KMS-11 (cell line): ENCODE measurements around the gene MBNL1.
A peak's percentile ranks its signal among the peaks of the same experiment; 100 is the strongest.

Experiments
- H2AFZ ChIP-seq: fragments of 200-600 bp; sonication (generic); 2 replicates; pipeline ENCODE4 v1.6.1; 2016; ENCODE audit warnings: antibody characterized with exemption, mixed run types, low read depth
- H3K27ac ChIP-seq: fragments of 200-600 bp; sonication (generic); 2 replicates; pipeline ENCODE4 v1.6.1; 2016; ENCODE audit warnings: mild to moderate bottlenecking, mixed run types
- H3K27me3 ChIP-seq: fragments of 200-600 bp; sonication (generic); 2 replicates; pipeline ENCODE4 v1.6.1; 2017; ENCODE audit warnings: mild to moderate bottlenecking, low read depth, mixed run types, moderate library complexity; ENCODE audit not compliant: insufficient read depth
- H3K36me3 ChIP-seq: fragments of 200-600 bp; sonication (generic); 2 replicates; pipeline ENCODE4 v1.6.1; 2017; ENCODE audit warnings: mild to moderate bottlenecking, mixed run types; ENCODE audit not compliant: insufficient read depth
- H3K4me1 ChIP-seq: fragments of 200-600 bp; sonication (generic); 2 replicates; pipeline ENCODE4 v1.6.1; 2016; ENCODE audit warnings: mild to moderate bottlenecking, low read depth, mixed run types; ENCODE audit not compliant: poor library complexity, severe bottlenecking
- H3K4me2 ChIP-seq: fragments of 200-600 bp; sonication (generic); 2 replicates; pipeline ENCODE4 v1.7.0; 2016; ENCODE audit warnings: mild to moderate bottlenecking, mixed run types
- H3K4me3 ChIP-seq: fragments of 200-600 bp; sonication (generic); IDR thresholded peaks from 2 replicates; pipeline ENCODE4 v1.6.1; 2017; ENCODE audit warnings: low read depth, low read length, mixed read lengths; ENCODE audit not compliant: insufficient read depth
- H3K79me2 ChIP-seq: fragments of 200-600 bp; sonication (generic); 2 replicates; pipeline ENCODE4 v1.6.1; 2016; ENCODE audit warnings: low read depth, mixed run types; ENCODE audit not compliant: insufficient read depth
- H3K9ac ChIP-seq: fragments of 200-600 bp; sonication (generic); 2 replicates; pipeline ENCODE4 v1.6.1; 2016; ENCODE audit warnings: mild to moderate bottlenecking, mixed run types
- H4K20me1 ChIP-seq: fragments of 200-600 bp; sonication (generic); 2 replicates; pipeline ENCODE4 v1.6.1; 2016; ENCODE audit warnings: mild to moderate bottlenecking, mixed run types; ENCODE audit not compliant: insufficient read depth
- CTCF ChIP-seq: fragments of 200-600 bp; sonication (generic); conservative IDR thresholded peaks from 2 replicates; pipeline ENCODE4 v1.6.1; 2017; ENCODE audit warnings: low read depth, mild to moderate bottlenecking, antibody characterized with exemption, low read length, moderate library complexity, mixed read lengths

The MBNL1 gene

GRCh38 chr3:152399374-152399773 is 130.6 kb downstream of the MBNL1 start:
- Histone ChIP-seq H3K4me1 (peaks cover 77% of the 10 kb centered on the region), H3K36me3 (peaks cover 7% of the 10 kb centered on the region; the same call in 1 of the 2 replicates), H3K27ac (no peak overlapping the region)

GRCh38 chr3:152400887-152401286 is 132.2 kb downstream of the MBNL1 start:
- Histone ChIP-seq H3K79me2 (peaks cover 99% of the 10 kb centered on the region), H3K4me1 (peaks cover 92% of the 10 kb centered on the region), H3K4me2 (peak overlapping the region; percentile 8; the same call in 1 of the 2 replicates)

More at GRCh38 chr3:152399374-152399773, 130.6 kb downstream of the MBNL1 start:
- Histone ChIP-seq H3K27me3 (no peaks in the 10 kb centered on the region), H4K20me1 (peaks cover 93% of the 10 kb centered on the region), H2AFZ (no peak overlapping the region), H3K9ac (no peak overlapping the region), H3K4me2 (peak overlapping the region; percentile 8; the same call in 1 of the 2 replicates), H3K79me2 (peaks cover 99% of the 10 kb centered on the region), H3K4me3 (no peak overlapping the region)
- TF ChIP-seq CTCF: no peak

GRCh38 chr3:152402695-152403451 is 134.1 kb downstream of the MBNL1 start:
- Histone ChIP-seq H3K36me3 (peaks cover 7% of the 10 kb centered on the region; the same call in 1 of the 2 replicates), H3K4me2 (peak overlapping the region; percentile 2; the same call in 1 of the 2 replicates), H4K20me1 (peaks cover 99% of the 10 kb centered on the region), H3K27ac (peak overlapping the region; percentile 35; the same call in 1 of the 2 replicates), H3K4me1 (peaks cover 98% of the 10 kb centered on the region), H3K27me3 (no peaks in the 10 kb centered on the region), H3K9ac (no peak overlapping the region), H2AFZ (no peak overlapping the region), H3K79me2 (peaks cover 100% of the 10 kb centered on the region), H3K4me3 (no peak overlapping the region)
- TF ChIP-seq CTCF: no peak

More at GRCh38 chr3:152400887-152401286, 132.2 kb downstream of the MBNL1 start:
- Histone ChIP-seq H2AFZ (no peak overlapping the region), H3K9ac (no peak overlapping the region), H3K36me3 (peaks cover 7% of the 10 kb centered on the region; the same call in 1 of the 2 replicates), H4K20me1 (peaks cover 93% of the 10 kb centered on the region), H3K4me3 (no peak overlapping the region), H3K27me3 (no peaks in the 10 kb centered on the region), H3K27ac (peak overlapping the region; percentile 3; the same call in 1 of the 2 replicates)
- no peak for TF ChIP-seq CTCF

- H3K4me1 ChIP-seq: peaks cover 96% of the 10 kb centered on the region
- peaks cover 100% of the 10 kb centered on the region for H3K79me2 ChIP-seq
These were observed 134.9 kb downstream of the MBNL1 start for GRCh38 chr3:152403632-152404066.

More at GRCh38 chr3:152403632-152404066, 134.9 kb downstream of the MBNL1 start:
- no peak for TF ChIP-seq CTCF
- Histone ChIP-seq H3K27ac (peak overlapping the region; percentile 35; the same call in 1 of the 2 replicates), H3K4me3 (no peak overlapping the region), H3K36me3 (peaks cover 7% of the 10 kb centered on the region; the same call in 1 of the 2 replicates), H2AFZ (no peak overlapping the region), H3K9ac (no peak overlapping the region), H3K27me3 (no peaks in the 10 kb centered on the region), H3K4me2 (peak overlapping the region; percentile 2; the same call in 1 of the 2 replicates), H4K20me1 (peaks cover 99% of the 10 kb centered on the region)
